ENCODE measurements around the gene ENAM. TPM values are rescaled to one million over a fixed set of nuclear protein-coding genes. Genes with fewer than 3 reads are reported as not detected.

Gene ENAM, protein sequence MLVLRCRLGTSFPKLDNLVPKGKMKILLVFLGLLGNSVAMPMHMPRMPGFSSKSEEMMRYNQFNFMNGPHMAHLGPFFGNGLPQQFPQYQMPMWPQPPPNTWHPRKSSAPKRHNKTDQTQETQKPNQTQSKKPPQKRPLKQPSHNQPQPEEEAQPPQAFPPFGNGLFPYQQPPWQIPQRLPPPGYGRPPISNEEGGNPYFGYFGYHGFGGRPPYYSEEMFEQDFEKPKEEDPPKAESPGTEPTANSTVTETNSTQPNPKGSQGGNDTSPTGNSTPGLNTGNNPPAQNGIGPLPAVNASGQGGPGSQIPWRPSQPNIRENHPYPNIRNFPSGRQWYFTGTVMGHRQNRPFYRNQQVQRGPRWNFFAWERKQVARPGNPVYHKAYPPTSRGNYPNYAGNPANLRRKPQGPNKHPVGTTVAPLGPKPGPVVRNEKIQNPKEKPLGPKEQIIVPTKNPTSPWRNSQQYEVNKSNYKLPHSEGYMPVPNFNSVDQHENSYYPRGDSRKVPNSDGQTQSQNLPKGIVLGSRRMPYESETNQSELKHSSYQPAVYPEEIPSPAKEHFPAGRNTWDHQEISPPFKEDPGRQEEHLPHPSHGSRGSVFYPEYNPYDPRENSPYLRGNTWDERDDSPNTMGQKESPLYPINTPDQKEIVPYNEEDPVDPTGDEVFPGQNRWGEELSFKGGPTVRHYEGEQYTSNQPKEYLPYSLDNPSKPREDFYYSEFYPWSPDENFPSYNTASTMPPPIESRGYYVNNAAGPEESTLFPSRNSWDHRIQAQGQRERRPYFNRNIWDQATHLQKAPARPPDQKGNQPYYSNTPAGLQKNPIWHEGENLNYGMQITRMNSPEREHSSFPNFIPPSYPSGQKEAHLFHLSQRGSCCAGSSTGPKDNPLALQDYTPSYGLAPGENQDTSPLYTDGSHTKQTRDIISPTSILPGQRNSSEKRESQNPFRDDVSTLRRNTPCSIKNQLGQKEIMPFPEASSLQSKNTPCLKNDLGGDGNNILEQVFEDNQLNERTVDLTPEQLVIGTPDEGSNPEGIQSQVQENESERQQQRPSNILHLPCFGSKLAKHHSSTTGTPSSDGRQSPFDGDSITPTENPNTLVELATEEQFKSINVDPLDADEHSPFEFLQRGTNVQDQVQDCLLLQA
- total RNA-seq, result under 1 TPM in 1 of 4 donors, not detected in 3; 0.16 TPM

GRCh38 chr4:70628444-70628843 is at the start of gene ENAM:
ENAM (plus strand) TSS chr4:70628744; CDS start chr4:70629501, 757 bp downstream.
- TF ChIP-seq, protein P1, sequence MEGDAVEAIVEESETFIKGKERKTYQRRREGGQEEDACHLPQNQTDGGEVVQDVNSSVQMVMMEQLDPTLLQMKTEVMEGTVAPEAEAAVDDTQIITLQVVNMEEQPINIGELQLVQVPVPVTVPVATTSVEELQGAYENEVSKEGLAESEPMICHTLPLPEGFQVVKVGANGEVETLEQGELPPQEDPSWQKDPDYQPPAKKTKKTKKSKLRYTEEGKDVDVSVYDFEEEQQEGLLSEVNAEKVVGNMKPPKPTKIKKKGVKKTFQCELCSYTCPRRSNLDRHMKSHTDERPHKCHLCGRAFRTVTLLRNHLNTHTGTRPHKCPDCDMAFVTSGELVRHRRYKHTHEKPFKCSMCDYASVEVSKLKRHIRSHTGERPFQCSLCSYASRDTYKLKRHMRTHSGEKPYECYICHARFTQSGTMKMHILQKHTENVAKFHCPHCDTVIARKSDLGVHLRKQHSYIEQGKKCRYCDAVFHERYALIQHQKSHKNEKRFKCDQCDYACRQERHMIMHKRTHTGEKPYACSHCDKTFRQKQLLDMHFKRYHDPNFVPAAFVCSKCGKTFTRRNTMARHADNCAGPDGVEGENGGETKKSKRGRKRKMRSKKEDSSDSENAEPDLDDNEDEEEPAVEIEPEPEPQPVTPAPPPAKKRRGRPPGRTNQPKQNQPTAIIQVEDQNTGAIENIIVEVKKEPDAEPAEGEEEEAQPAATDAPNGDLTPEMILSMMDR (IDR thresholded peaks at IDR 0.05; ENCODE audit: low read depth), result no peak

- TF ChIP-seq, protein P1 (IDR thresholded peaks at IDR 0.05; ENCODE audit: low read depth), result no peak
Observed at GRCh38 chr4:70581980-70582379, 46.6 kb upstream of the ENAM start.

DNA sequence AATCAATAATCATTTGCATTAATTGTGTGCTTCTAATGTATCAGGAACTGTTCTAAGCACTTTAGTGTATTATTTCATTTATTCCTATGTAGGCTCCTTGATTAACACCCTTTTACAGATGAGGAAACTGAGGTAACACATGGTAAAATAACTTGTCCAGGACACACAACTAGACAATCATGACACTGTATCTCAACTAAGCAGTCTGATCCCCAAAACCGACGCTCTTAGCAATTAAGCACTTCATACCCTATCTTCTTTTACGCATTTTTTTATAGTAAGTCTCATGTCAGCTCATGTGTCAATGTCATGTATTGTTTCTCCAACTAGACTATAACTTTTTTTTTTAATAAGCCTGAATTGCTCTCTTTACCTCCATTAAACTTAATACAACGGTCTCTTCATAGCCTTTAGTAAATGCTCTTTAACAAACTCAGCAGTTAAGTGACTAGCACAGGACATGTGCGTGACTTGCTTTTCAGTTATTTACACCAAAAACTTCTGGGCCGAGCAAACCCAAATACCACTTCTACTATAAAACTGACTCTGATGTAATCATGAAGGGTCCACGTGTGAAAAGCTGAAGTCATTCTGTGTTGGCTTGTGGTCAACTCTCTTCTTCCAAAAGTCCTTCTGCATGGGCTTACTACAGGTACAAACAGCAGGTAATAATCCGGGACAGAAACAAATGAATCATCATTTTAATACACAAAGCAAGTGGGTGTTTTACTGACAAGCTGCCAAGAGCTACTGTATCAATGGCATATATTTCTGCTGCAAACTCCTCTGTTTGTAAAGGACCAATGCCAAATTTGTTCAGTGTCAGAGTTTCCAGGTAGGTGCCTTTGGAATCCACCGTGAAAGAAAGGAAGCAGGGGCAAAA is 44.4 kb upstream of the ENAM start:
- TF ChIP-seq, protein P1 (IDR thresholded peaks at IDR 0.05; ENCODE audit: low read depth), result no peak

DNA sequence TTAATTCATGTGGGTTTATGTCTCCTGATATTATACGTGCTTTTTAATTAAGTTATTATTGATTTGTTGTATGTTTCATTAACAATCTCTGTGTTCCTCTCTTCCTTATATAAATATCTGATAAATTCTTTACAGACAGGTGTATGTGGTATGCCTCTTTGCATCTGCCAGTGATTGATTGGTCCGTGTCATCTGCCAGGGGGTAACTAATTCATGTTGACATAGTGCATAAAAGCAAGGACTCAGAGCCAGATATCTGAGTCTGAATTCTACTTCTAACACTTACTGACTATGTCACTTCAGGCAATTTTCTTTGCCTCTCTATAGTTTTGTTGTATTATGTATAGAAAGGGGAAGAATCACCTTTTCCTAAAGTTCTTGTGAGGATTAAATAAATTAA is 41.7 kb upstream of the ENAM start:
- TF ChIP-seq, protein P1 (IDR thresholded peaks at IDR 0.05; ENCODE audit: low read depth), result no peak

- TF ChIP-seq, protein P1 (IDR thresholded peaks at IDR 0.05; ENCODE audit: low read depth), result no peak
Observed at GRCh38 chr4:70589785-70590184, 38.8 kb upstream of the ENAM start.

- TF ChIP-seq, protein P1 (IDR thresholded peaks at IDR 0.05; ENCODE audit: low read depth), result no peak
Observed at GRCh38 chr4:70591955-70592582, 36.5 kb upstream of the ENAM start, which contains the start of gene AMBN. AMBN (plus strand) TSS chr4:70592256; CDS start chr4:70592359, 103 bp downstream.
